Cardiac septum (tissue), 1 donor: ENCODE data around the gene DBN1. TPM values are rescaled to one million over a fixed set of nuclear protein-coding genes. Genes with fewer than 3 reads are reported as not detected.

Experiments
- DNase-seq: peaks from one replicate; pipeline ENCODE4 v3.0.0-alpha.2; 2020; ENCODE audit warnings: low spot score
- intact Hi-C: fragments of 100-400 bp; cut with DNase I; formaldehyde crosslinking; loops from one replicate; pipeline ENCODE4 v1.14.0; 2022
- total RNA-seq: library from RNA; stranded (reverse); fragmentation: NEBNext Ultra II Directional; extraction: Animal tissue kit (Norgen Biotek cat#: 25700); gene quantifications from one replicate; pipeline ENCODE4 v1.2.1, GENCODE V29; 2021
- donor health status: DM: no; HTN: no; CAD: no.

The DBN1 gene
- total RNA-seq, 1 donor from 2014 or later, result 27.5 TPM

DNA sequence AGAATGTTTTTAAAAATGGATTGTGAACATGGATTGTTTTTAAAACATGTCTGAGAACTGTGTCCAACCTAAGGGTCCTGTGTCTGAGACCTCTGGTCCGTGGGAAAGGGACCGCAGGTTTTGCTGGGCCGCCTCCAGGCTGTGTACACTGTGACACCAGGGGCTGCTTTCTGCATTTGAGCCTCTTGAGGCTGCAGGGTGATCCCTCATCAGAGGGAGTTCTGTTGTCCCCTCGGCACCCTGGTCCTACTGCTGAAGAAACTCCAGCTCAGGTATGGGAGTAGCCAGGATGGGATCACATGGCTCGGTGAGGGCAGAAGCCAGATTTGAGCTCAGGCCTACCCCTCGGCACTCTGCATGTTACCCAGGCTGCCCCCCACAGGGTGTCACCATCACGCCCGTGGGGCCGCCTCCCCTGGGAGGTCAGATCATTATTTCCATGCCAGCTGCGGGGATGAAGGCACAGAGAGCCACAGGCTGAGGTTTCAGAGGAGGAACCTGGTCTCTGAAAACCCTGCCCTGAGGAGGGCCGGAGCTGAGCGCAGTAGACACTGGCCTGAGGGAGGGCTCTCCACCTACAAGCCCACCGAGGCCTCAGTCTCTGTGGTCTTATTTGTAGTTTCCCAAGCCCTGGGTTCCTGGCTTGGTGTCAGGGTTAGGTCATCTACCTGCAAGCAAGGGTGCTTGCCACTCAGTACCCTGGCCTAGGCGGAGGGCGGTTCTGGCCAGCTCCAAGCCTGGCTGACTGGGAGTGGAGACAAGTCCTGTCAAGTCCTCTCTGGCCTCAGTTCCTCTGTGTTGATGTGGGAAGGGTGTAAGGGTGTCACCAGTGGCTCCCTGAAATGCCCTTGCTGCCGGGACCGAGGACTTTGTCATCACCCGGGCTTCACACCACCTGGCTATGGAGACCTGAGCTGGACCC, 24.0 kb downstream of the DBN1 start:
- intact Hi-C loops, result loop anchor here (10.0 kb wide), 1 partner anchor 135 kb away; the partner anchor contains the start of gene MXD3
- no peak for DNase-seq

DNA sequence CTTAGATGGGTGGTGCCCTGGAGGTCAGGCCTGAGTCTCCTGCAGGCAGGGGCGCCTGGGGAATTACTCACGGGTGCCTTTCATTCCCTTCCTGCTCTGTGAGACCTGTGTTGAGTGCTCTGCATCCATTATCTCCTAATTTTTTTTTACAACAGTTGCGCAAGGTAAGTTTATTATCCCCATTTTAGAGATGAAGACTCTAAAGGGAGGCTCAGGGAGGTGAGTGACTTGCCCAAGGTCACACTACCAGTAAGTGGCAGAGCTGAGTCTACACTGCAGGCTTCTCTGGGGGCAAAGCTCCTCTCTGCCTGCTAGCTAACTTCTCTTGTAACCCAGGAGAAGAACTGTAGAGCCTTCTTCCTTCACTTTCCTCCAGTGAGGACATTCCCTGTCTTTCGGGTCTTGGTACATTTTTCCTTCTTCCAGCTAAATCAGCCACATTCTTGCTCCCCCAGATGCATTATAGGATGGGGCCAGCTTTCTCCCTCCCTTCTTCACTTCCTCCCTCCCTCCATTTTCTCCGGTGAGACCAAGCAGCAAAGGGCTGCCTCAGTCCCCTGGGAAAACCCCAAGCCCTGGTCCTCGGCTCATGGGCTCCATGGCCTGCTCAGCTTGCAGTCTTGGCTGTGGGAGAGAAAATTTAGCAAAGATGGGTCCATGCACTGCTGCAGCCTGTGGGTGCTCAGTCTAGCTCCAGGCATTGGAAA, 25.0 kb downstream of the DBN1 start:
- intact Hi-C loops, result no loop called here

DNA sequence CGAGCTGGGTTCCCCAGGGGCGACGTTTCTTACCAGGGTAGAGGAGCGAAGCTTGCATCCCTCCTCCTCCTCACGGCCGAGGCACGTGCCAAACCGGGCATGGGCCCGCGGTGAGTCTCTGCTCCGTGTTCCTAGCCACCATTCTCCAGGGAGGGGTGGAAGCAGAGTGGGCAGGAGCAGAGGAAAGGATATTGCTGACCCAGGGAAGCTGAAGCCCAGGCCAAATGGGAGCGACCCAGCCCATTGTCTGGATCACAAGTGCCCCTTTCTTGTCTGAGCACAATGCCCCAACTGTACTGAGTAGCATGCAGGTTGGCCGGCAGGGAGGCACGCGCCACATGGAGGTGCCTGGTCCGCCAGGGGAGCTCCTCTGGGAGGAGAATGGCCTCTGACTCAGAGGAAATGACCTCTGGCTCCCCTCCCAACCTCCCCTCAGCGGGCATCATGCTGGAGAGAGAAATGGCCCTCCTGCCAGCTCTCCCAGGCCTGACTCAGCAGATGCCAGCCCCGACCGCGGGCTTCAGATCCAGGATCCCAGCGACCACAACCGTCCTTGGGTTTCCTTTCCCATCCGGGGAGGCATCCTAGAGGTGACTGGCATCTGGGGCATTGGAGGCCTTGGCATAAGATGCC, 25.7 kb downstream of the DBN1 start:
- intact Hi-C loops, result no loop called here
- no peak for DNase-seq

More for the DNA sequence above, 25.0 kb downstream of the DBN1 start:
- DNase-seq, result no peak

DNA sequence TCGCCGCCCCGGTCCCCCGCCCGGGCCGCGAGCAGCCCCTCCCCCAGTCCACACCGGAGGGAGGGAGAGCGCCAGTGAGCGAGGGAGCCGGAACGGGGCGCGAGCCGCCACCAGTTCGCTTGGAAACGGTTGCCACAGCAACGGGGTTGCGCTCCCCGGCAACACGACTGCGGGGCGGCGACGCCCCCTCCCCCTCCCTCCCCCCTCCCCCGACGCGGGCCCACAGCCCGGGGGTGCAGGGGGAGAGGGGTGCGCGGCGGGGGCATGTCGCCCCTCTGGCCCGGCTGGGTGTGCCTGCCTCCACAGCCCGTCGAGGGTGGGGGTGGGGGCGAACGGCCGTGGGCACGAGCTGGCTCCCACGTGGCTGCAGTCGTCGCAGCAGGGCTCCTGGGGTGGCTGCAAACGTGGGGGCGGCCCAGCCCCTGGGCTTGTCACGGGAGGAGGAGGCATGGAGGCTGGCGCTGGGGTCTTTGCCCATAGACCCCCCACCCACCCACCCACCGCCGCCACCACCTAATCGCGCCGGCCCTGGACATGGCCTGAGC, 26.3 kb downstream of the DBN1 start:
- DNase-seq, result no peak
- intact Hi-C loops, result no loop called here

DNA sequence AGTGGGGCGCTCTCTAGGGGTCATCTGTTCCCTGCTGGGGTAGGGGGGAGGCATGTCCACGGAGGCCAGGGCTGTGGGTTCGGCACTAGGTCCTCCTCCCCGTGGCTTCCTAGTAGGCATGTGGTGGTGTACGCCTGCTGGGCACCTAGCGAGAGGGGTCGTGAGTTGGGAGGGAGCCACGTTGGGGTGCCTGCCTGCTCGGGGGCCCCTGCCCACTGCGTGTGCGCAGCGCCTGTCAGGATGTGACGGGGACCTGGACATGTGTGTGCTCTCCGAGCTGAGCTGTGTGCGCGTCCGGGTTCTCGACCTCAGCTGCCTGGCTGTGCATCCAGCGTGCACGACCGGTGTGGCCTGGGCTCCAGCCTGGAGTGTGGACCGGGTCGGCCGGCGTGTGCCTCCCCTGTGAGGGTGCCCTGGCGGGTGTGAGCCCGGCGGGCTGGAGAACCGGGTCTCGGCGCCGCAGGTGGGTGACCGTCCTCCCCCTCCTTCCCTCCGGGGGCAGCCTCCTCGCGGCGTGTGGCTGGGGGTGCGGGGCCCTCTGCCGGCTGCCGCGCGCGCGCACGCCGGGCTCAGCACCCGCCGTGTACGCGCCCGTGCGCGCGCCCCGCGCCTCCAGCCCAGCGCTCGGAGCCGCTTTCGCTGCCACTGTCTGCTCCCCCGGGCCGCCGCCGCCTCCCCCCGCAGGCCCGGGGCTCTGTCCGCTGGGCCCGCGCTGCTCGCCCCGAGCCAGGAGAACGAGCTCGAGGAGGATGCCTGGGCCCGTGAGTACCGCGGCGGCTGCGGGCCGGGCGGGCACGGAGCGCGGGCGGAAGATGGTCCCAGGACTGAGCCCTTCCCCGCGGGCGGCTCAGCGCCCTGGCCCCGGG, 27.0 kb downstream of the DBN1 start, which contains the start of gene PRR7:
Gene PRR7, plus strand, starts transcription at position 615 of the 866 bp plus-strand sequence. CDS start 8,254 bp downstream, outside the sequence.
- DNase-seq, result no peak
- intact Hi-C loops, result no loop called here

GRCh38 chr5:177445917-177446199, 27.6 kb downstream of the DBN1 start:
- intact Hi-C loops, result no loop called here
- DNase-seq, result no peak

- no peak for DNase-seq
- intact Hi-C loops, result no loop called here
These were observed 28.1 kb downstream of the DBN1 start for GRCh38 chr5:177445052-177445916.

- no peak for DNase-seq
- intact Hi-C loops, result no loop called here
These were observed 29.1 kb downstream of the DBN1 start for GRCh38 chr5:177444106-177445051.

DNA sequence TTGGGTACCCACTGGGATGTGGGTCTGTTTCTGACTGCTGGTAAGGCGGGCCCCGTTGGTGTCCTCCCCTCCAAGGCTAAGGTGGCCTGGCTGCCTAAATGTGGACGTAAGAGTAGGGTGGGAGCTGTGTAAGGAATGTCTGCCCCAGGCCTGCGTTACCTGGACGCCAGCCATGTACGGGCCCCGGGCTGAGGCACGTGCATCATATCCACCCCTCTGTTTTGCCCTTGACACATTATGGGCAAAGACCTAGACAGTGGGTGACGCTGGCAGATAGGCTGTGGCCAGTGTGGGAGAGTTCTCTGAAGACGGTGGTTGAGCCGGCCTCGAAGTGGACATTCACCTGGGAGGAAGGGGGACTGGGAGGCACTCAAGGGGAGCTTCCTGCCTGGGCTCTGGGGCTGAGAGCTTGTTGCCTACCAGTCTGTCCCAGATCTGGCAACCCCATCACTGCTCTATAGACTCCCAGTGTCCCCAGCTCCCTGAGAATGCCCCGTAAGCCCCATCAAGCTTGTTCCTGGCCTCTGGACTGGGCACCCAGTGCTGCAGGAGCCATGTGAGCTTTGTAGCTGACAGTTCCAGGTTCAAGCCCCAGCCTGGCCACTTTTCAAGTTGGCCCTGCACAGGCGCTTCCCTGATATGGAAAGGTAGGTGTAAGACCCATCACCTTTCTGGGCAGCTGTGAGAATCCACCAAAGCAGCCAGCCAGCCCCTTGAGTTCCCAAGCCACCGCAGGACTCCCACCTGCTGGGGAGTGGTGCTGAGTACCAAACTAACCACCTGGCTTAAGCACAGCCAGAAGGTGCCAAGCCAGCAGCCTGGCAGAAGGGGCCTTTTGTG, 30.1 kb downstream of the DBN1 start:
- no peak for DNase-seq
- intact Hi-C loops, result no loop called here

DNA sequence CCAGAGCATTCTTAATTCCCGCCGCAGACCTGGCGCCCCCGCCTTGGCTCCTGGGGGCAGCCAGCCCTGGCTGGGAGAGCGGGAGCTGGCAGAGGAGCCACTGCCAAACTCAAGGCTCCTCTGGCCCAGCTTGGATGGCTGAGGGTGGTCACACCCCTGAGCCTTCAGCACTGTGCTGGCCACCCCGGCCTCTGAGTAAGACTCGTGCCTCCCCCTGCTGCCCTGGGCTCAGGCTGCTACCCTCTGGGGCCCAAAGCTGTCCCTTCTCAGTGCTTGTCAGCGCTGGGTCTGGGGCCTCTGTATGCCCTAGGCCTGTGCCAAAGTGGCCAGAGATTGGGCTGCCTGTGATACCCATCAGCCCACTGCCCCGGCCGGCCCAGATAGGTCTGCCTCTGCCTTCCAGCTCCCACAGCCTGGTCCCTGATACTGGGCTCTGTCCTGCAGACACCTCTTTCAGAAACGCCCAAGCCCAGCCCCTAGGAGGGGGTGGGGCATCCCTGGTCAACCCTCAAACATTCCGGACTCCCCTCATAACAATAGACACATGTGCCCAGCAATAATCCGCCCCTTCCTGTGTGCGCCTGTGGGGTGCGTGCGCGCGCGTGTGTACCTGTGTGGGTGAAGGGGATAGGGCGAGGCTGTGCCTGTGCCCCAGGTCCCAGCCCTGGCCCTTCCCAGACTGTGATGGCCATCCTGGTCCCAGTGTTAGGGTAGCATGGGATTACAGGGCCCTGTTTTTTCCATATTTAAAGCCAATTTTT, 31.2 kb downstream of the DBN1 start:
- intact Hi-C loops, result no loop called here
- no peak for DNase-seq

DNA sequence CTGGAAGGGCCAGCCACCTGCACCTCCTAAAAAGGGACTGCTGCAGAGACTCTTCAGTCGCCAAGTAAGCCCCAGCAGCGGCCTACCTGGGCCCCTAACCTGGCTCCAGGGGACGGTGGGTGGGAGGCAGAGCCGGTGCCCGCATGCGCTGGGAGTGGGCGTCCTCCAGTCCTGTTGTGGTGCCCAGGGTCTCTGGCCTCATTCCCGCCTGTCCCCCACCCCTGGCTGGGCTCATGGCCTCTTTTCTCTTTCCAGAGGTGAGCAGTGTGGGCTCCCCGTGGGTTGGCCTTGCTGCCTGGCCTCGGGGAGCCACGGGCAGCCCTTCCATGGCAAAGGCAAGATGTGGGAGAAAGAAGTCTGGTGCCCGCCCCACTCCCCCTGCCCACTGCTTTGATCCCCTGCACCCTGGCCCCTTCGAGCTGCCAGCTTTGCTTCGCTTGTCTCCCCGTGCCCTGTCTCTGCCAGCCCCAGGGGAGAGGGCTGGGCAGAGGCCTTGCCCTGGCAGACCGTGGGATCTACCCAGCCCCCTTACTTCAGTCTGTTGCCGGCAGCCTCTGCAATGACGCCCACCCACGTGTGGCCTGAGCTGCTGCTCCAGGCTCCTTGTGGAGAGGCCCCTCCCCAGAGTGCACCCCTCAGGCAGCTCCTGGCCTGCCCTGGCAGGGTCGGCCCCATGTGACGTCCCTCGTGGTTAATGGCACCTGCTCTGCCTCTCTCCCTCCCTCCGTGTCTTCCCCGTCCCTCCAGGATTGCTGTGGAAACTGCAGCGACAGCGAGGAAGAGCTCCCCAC, 32.2 kb downstream of the DBN1 start:
- intact Hi-C loops, result no loop called here
- no peak for DNase-seq

DNA sequence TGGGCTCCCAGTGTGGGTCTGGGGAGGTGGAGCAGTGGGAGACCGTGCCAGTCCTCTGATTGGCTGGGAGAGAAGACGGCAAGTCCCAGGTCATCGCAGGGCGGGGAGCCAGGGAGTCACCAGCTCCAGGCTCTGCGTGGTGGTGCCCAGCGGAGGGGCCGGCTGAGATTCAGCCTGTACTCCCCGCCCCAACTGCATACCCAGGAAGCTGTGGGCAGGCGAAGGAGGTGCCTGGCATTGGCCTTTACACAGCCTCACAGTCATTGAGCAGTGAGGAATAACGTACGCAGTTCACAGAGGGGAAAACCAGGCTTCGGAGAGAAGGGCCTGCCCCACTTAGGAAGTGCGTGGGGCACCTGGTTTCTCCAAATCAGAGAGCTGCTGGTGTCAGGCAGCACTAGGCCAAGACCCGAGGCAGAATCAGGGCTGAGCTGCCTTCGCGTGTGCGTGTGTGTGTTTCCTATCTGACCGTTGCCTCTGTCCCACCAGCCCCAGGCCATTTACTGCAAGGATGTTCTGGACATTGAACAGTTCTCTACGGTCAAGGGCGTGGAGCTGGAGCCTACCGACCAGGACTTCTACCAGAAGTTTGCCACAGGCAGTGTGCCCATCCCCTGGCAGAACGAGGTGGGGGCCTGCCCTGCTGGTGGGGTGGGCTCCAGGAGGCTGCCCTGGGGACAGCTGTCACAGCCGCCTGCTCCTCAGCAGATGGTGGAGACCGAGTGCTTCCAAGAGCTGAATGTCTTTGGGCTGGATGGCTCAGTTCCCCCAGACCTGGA, 33.0 kb downstream of the DBN1 start:
- intact Hi-C loops, result no loop called here

DNA sequence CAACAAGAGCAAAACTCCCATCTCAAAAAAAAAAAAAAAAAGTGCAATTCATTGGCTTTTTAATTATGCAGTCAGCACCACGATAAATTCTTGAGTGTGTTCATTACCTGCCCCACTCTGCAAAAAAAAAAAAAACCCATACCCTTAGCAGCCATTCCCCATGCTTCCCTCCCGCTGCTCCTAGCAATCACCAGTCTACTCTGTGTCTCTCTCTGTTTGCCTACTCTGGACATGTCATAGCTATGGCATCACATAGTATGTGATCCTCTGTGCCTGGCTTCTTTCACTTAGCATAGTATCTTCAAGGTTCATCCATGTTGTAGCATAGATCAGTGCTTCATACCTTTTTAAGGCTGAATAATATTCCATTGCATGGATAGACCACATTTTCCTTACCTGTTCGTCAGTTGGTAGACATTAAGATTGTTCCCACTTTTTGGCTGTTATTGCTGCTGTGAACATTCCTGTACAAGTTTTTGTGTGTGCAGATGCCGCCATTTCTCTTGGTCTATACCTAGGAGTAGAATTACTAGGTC, 33.8 kb downstream of the DBN1 start:
- intact Hi-C loops, result no loop called here
- DNase-seq, result no peak

More for the DNA sequence above, 33.0 kb downstream of the DBN1 start:
- no peak for DNase-seq

- no peak for DNase-seq
- intact Hi-C loops, result no loop called here
These were observed 35.0 kb downstream of the DBN1 start for GRCh38 chr5:177438468-177438867.
